Embryonic facial prominence (tissue), 1 donor: ENCODE measurements around the gene ZIK1.

ENCODE experiments used
- DNase-seq: peaks from one replicate; pipeline ENCODE4 v3.0.0-alpha.2; 2016; ENCODE audit errors: extremely low spot score

The ZIK1 gene

GRCh38 chr19:57611113-57611512 lies 27.2 kb downstream of the ZIK1 start:
- no peak for DNase-seq

GRCh38 chr19:57613941-57614743 lies 30.2 kb downstream of the ZIK1 start, which contains the start of gene ZNF134:
Gene ZNF134, plus strand, starts transcription at chr19:57614242. Its CDS starts 5,227 bp downstream, at chr19:57619469.
- peak; percentile 84 for DNase-seq

- no peak for DNase-seq
These were observed 31.4 kb downstream of the ZIK1 start for GRCh38 chr19:57615346-57615745.

- DNase-seq: no peak
These were observed 36.9 kb downstream of the ZIK1 start for GRCh38 chr19:57620673-57621348.

GRCh38 chr19:57623091-57623490 lies 39.1 kb downstream of the ZIK1 start:
- DNase-seq: no peak

GRCh38 chr19:57632987-57633831 lies 49.3 kb downstream of the ZIK1 start, which contains the start of gene ZNF211:
Gene ZNF211, plus strand, starts transcription at chr19:57633168. Its CDS starts 179 bp downstream, at chr19:57633347.
- DNase-seq: peak; percentile 92

- DNase-seq: no peak
These were observed 49.8 kb downstream of the ZIK1 start for GRCh38 chr19:57633832-57634131.

GRCh38 chr19:57637379-57637778 lies 53.4 kb downstream of the ZIK1 start:
- DNase-seq: no peak

- no peak for DNase-seq
These were observed 57.8 kb downstream of the ZIK1 start for GRCh38 chr19:57641715-57642234.

- no peak for DNase-seq
These were observed 58.6 kb downstream of the ZIK1 start for GRCh38 chr19:57642396-57643046.
